DMS53 (cell line): ENCODE measurements around the gene PHOX2A.

Experiments
- DNase-seq: peaks from one replicate; lab custom pipeline; 2025; lab: John Stamatoyannopoulos, UW

The PHOX2A gene

DNA sequence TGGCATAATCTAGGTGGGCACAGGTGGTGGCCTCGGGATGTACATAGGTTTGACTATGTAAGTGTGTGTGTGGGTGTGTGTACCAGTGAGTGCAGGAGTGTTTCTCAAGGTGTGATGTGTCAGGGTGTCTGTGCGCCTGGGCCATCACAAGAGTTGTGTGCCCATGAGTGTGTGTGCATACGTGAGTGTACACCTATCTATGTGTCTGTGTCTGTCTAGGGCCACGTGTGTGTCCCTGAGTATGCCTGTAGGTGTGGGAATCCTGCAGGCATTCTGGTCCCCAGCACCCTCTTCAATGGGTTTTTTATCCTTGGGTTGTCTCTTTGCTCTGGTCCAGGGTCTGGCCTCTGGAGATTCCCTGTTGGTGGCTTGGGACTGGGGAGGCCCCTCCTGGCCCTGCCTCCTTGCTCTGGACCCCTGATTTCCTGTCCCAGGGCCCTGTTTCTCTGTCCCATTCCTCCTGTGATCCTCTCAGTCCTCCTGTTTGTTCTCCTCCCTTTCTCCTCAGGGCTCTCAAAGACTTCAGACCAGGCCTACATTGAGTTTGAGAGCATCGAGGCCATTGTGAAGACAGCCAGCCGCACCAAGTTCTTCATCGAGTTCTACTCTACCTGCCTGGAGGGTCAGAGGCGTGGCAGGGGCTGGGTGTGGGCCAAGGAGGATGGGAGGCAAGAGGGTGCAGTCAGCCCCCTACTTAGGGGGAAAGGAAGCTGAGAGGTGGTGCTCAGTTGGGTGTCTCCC, 10.0 kb downstream of the PHOX2A start:
- no peak for DNase-seq

DNA sequence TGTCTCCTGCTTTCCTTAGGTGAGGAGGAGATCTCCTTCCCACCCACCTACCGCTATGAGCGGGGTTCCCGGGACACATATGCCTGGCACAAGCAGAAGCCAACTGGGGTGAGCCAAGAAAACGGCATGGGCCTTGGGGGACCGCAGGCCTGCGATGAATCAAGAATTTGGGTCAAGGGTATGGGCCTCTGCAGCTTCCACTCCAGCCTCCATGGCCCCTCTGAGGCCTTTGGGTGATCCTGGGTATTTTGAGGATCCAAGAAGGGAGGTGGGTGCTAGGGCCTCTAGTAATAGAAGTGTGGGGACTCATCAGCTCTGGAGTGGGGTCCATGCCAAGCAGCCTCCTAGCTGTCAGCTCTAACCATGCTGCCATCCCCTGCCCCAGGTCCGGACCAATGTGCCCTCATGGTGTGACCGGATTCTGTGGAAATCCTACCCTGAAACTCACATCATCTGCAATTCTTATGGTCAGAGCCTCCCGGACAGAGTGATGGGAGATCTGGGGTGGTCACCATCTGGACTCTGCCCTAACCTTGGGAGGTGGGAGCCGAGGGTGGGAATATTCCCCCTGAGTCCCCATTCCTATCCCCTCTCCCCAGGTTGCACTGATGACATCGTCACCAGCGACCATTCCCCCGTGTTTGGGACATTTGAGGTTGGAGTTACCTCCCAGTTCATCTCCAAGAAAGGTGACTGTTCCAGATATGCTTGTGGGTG, 10.8 kb downstream of the PHOX2A start:
- no peak for DNase-seq

- no peak for DNase-seq
Measured at GRCh38 chr11:72232260-72233055, 11.5 kb downstream of the PHOX2A start.

DNA sequence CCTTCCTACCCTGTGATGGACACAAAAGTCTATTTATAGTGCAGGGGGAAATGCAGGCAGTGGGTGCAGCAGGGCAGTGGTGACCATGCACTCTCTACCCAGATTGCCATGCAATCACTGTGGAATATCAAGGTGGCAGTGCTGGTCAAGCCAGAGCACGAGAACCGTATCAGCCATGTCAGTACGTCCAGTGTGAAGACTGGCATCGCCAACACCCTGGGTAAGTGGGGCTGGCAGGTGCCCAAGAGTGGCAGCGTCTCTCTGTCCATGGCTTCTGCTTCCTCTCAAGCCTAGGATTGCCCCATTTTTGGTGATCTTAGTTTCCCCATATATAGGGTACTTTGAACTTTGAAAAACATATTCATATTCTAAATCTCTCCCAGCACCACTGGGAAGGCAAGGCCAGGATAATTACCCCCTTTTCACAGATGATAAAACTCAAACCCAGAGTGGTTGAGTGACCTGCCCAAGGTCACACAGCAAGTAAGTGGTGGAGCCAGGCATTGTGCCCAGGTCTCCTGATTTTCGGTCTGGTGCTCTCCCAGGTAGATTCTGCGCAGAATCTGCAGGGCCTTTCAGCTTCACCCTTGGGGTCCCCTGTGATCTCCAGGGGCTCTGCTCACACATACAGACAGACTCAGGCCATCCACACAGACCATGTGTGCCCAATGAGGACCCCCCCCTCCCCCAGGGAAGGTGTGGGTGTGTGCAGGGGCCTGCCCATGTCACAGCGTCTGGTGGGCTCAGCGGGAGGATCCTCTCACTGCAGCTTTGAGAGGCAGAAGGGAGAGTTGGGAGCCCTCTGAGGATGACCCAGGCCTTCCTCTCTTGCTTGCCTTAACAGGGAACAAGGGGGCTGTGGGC, 12.3 kb downstream of the PHOX2A start:
- DNase-seq = no peak

- DNase-seq = no peak
Measured at GRCh38 chr11:72230764-72231365, 13.1 kb downstream of the PHOX2A start.

GRCh38 chr11:72229925-72230763, 13.8 kb downstream of the PHOX2A start:
- DNase-seq = no peak

DNA sequence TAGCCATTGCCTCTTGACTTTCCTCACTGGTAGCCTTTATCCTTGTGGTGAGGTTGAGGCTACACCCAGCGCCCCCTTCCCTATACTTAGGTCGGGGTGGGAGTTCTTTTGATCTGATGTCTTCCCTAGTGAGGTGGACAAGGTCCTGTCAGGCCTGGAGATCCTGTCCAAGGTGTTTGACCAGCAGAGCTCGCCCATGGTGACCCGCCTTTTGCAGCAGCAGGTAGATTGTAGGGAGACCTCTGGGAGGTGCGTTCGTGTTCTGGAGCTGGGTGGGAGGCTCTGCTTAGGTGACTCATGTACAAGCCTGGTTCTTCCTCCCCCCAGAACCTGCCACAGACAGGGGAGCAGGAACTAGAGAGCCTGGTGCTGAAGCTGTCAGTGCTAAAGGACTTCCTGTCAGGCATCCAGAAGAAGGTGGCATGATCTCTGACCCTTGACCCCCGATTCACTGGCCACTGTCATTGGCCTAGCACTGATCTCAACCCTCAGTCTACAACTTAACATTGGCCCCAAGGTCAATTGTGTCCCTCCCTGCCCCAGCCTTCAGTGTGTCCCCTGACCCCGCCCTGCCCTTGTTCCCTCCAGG, 14.5 kb downstream of the PHOX2A start:
- DNase-seq = no peak

GRCh38 chr11:72228844-72229231, 15.1 kb downstream of the PHOX2A start:
- no peak for DNase-seq

GRCh38 chr11:72228229-72228843, 15.6 kb downstream of the PHOX2A start:
- peak; percentile 46 for DNase-seq

GRCh38 chr11:72227316-72228228, 16.4 kb downstream of the PHOX2A start:
- peak; percentile 95 for DNase-seq

DNA sequence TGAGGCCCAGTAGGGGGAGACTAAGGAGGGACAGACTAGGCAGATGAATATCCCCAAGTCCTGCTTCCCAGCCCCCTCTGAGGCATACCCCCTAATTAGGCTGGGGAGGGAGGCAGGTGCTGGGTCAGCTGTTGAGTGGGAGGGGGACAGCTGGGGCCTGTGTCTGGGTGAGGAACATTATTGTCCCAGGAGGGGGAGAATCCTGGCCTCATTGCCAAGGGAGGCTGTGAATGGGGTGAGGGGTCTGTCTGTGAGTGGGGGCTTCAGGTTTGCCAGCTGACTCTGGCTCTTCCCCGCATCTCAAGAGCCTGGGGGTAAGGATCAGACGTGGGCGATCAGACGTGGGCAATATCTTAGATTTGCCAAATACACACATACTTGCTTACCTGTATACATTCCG, 17.3 kb downstream of the PHOX2A start:
- DNase-seq = no peak

- peak; percentile 74 for DNase-seq
Measured at GRCh38 chr11:72225411-72225951, 18.5 kb downstream of the PHOX2A start.

DNA sequence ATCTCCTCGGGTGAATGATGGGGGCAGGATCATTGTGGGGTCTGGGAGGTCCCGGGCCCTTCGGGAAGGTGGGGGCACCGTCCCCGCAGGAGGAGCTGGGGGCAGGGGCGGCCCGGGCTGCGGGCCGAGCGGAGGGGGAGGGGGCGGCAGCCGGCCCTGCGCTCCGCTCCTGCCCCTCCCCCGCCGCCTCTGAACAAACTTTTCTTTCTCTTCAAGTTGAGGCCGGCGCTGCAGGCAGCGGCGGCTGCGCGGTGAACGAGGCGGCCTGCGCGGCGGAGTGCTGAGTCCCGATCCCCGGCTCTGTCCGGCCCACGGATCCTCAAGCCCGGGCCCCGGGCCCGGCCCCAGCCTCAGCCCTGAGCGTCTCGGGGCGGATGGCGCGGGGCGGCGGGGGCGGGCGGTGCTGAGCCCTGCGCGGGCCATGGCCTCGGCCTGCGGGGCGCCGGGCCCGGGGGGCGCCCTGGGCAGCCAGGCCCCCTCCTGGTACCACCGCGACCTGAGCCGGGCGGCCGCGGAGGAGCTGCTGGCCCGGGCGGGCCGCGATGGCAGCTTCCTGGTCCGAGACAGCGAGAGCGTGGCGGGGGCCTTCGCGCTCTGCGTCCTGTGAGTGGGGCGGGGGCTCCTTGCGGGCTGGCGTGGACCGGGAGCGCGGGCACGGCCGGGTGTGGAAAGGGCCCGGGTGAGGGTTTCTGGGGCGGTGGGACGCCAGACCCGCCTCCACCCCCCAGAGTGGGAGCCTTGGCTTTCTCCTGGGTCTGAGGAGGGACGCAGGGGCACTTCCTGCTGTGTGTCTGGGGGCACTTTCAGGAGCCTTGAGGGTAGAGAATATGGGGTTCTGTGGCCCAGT, 19.2 kb downstream of the PHOX2A start, which contains the start of gene INPPL1:
Gene INPPL1, plus strand, starts transcription at position 204 of the 847 bp plus-strand sequence. Its CDS starts 218 bp downstream, at position 422.
- DNase-seq = peak; percentile 82

- DNase-seq = peak; percentile 96
Measured at GRCh38 chr11:72223615-72224563, 20.1 kb downstream of the PHOX2A start.

GRCh38 chr11:72222907-72223614, 20.9 kb downstream of the PHOX2A start:
- DNase-seq = peak; percentile 97
